Activated CD4-positive, alpha-beta T cell treated with anti-CD3 and anti-CD28 coated beads for 4 hours (primary cell): ENCODE data around the gene RPL12.
A peak's percentile ranks its signal among the peaks of the same experiment; 100 is the strongest.

Source experiments
- DNase-seq, 2 donors: peaks; one replicate each; pipeline ENCODE4 v3.0.0-alpha.2; 2020

Gene RPL12

DNA sequence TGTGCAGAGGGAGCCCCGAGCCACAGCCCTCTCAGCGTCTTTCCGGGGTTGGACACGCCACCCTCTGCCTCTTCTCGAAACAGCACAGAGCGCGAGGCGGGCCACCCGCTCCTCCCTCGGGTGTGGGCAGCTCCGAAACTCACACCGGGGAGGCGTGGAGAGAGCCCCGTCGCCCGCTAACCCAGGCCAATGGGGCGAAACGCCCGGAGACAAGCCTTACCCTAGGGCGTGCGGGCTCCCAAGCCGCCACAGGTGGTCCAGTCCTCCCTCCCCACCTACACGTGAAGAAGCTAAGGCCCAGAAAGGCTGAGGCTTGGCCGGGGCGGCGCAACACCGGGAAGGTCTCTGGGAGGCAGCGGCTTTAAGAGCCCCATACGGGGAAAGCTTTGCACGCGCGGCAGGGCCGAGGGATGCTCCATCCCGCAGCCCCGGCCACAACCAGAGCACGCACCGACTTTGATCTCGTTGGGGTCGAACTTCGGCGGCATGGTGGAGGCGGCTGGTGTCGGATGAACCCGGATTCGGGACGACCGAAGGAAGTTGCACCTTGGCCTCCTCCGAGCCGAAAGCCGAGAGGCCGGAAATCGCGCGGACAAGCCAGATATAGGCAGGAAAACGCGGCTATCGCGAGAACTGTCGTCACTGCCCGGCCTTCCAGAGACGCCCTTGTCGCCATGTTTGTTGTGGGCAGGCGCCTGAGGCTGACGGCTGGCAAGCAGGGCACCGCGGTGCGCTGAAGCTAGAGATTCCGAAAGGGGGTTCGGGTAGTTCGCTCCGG is at the start of gene RPL12, which contains the start of gene LRSAM1:
Gene RPL12 (minus strand): TSS at position 577 of the 778 bp plus-strand sequence. CDS start 89 bp downstream, at position 488.
Gene LRSAM1 (plus strand): TSS at position 681 of the 778 bp plus-strand sequence. CDS start 3,018 bp downstream, outside the sequence.
- DNase-seq: peak; percentile 98 to 99

DNA sequence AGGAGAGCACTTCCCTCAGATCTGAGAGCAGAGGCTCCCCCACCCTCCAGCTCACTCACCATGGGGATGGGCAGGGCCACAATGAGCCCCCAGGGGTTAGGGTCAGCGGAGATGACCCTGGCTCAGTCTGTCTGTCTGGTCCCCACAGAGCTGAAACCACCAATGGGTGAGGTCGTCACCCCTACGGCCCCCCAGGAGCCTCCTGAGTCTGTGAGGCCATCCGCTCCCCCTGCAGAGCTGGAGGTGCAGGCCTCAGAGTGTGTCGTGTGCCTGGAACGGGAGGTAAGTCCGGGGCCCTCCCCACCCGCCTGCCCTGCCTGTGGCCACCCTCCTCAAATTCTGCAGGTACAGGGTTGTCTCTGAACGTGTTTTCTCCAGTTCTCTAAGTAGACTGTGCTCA is 49.7 kb upstream of the RPL12 start:
- no peak for DNase-seq

DNA sequence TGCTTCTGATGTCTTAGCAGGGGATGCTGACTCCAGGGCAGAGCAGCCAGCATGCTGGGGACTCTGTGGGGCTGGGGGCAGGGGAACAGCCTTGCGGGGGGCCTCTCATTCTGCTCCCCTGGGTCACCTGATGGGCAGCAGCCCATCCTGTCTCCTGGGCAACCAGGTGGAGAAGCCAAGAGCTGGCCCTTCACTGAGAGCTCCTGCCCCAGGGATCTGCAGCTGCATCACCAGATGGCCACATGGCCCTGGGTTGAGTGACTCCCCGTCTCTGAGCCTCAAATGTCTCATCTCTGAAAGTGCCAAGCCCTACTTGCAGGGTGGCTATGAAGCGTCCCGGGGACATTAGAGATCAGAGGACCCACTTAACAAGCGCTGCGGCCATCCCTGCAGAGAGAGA is 49.2 kb upstream of the RPL12 start:
- no peak for DNase-seq

DNA sequence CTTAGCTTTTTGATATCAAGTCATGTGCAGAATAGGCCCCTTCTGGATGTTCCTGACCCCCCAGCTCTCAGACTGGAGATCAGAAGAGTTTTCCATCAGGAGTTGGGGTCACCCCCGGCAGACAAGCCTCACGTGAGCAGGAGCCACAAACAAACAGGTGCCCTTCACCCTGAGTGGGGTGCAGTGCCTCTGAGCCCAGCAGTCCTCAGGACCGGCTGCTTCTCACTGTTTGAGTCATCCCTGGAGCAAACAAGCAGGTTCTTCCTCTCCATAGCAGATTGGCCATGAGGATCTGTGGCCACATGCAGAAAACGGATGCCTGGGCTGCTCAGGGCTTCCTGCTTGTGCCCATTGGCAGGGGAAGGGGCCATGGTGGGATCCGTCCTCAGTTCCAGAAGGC is 47.1 kb upstream of the RPL12 start:
- no peak for DNase-seq

DNA sequence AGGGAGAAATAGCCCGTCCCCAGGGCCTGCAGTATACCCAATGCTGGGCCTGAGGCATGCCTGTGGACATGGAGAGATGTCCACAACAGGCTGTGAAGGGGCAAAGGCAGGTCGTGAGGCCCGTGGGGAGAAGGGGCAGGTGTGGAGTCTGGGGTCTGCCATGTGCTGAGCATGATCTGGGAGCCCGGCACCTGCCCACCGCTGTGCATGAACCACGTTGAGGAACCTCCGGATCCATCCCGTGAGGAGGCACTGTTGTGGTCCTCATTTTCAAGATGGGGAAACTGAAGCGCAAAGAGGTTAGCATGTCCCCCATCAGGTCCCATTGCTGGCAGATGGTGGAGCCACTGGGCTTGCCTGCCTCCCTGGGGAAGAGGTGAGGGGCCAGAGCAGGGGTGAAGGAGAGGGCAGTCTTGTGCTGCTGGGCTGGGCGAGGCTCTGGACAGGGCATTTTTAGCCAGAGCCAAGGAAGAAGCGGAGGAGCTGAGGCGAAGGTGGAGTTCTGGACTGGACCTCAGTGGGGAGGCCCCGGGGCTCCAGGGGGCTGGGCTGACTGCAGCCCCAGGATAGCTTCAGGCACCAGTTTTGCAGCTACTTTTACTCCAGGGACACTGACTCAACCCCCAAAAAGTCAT is 46.6 kb upstream of the RPL12 start:
- no peak for DNase-seq

DNA sequence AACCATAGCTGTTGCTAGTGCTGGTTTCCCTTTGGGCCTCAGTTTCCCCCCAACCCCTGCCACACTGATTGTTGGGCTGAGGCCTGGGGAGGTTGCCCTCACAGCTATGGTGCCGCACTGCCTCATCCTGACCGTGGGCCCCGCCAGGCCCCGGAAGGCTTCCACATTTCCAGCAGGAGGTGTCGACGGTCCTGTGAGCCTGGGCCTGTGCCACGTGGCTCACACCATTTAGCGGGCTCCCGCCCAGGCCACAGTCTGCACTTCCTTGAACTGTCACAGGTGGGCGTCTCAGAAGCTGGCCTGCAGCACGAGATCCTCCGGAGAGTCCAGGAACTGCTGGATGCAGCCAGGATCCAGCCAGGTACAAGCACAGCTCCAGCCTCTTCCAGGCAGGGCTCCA is 45.8 kb upstream of the RPL12 start:
- no peak for DNase-seq

DNA sequence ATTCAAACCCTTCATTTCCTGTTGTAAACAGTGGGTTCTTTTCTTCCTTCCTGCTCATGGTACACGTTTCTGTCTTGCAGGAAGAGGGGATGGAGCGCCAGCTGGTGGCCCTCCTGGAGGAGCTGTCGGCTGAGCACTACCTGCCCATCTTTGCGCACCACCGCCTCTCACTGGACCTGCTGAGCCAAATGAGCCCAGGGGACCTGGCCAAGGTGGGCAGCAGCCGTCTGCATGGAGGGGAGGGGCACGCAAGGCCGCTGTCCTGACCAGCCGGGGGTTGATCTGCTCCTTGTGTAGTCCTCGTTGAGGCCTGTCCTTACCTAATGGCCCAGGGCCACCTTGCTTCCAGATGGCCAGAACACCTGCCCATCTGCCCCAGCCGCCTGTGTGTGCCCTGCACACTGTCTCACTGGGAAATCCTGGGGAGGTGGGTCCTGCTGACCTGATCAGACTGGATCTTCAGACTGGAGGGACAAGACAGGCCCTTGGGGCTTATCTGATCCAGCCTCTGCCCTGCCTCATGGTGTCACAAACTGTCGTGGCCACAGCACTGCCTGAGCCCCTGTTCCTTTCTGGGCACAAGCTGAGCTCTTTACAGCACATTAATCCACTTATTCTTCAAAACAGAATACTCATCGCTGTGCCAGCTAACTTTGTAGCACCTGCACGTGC is 44.8 kb upstream of the RPL12 start:
- DNase-seq: no peak

DNA sequence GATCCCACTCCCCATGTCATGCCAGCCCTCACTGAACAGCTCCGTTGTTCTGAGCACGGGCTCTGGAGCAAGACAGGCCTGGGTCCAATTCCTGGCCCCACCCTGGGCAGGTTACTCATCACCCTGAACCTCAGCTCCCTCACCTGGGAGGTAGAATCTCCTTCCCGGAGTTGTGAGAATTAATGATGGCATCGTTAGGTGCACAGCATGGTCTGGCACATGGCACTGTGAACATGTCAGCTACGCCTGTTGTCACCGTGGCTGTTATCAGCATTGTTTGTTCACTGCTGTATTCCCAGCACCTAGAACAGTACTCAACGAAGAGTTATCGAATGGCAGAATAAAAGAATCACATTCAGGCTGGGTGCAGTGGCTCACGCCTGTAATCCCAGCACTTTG is 43.1 kb upstream of the RPL12 start:
- DNase-seq: no peak

DNA sequence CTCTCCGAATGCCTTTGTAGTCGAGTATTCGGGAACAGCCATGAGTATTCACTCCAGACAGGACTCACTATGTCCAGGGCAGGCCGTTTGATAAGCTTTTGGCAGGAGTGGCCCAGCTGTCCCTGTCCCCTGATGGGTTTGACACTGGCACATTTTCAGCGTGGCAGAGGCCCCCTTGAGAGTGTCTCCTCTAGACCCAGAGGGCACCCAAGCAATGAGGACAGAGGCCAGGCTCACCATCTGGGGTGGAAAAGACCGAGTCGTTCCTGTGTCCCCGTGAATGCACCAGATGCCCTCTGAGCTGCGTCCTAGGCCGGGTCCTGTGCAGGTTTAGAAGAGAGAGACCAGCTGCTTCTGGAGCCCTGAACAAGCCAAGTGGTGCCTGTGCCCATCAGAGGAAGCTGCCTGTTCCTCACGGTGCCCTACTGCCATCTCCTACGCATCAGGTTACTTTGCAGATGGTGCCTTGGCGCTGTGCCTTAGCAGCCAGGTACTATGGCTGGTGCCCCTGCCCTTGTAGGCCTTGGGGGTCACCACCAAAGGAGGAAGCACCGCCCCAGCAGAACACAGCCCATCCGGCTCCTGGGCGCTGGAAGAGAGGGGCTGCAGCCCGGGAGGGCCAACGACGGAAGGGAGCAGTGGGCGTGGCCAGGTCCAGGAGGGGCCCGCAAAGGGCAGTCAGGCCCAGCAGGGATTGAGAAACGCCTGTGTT is 42.5 kb upstream of the RPL12 start:
- no peak for DNase-seq

DNA sequence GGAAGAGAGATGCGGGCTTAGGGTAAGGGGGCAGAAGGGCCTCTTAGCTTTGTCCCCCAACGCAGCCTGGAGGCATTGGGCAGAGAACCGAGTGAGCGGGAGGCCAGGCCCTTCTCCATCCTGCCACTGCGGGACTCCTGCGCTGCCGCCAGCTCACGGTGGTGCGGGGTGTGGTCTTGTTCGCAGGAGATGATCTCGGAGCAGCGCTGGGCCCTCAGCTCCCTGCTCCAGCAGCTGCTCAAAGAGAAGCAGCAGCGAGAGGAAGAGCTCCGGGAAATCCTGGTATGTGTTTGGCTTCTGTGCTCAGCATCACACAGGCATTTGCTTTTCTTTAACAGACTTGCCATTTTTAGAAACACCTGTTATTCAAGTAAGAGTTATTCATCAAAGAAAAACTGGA is 41.4 kb upstream of the RPL12 start:
- no peak for DNase-seq

DNA sequence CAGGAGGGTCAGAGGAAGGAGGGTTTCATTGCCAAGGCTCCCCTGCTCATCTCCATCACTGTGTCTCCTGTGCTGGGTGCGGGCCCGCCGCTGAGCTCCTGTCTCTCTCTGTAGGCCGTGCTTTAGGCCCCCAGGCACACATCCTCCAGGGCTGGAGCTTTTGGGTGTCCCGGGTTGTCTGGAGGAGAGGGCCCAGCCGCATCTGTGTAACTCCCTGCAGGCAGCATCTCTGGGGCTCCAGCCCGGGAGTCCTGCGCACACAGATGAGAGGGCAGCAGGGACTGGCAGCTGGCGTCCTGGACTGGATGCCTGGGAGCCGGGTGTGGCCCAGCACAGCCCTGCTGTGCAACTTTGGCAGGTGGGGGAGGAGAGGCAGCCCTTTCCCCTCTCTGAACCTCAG is 40.3 kb upstream of the RPL12 start:
- no peak for DNase-seq

DNA sequence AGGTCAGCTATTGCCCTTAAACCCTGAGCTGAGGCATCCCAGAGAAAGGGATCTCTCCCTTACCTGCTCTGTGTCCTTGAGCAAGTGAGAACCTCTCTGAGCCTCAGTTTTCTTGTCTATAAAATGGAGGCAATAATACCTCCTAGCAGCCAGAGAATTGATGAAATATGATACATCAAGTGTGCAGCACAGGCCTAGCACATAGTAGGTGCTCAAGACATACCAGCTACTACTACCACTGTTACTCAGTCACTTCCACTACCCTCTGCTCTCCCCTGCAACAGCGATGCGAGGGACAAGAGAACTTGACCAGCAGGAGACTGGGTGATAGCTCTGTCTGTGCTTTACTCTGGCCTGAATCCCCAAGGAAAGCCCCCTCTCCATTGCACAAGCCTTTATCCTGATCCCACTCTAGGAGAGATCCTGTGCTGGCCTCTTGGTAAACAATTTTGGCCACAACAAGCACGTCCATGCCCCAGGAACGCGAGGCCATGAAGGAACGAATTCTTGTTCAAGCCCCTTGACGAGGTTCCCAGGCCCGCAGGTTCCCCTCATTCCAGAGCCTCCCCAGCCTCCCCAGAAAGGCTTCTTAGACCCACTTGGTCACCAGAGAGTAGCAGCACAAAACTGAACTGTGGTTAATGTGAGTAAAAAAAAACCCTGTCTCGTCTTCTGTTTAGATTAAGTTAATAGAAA is 39.5 kb upstream of the RPL12 start:
- no peak for DNase-seq

DNA sequence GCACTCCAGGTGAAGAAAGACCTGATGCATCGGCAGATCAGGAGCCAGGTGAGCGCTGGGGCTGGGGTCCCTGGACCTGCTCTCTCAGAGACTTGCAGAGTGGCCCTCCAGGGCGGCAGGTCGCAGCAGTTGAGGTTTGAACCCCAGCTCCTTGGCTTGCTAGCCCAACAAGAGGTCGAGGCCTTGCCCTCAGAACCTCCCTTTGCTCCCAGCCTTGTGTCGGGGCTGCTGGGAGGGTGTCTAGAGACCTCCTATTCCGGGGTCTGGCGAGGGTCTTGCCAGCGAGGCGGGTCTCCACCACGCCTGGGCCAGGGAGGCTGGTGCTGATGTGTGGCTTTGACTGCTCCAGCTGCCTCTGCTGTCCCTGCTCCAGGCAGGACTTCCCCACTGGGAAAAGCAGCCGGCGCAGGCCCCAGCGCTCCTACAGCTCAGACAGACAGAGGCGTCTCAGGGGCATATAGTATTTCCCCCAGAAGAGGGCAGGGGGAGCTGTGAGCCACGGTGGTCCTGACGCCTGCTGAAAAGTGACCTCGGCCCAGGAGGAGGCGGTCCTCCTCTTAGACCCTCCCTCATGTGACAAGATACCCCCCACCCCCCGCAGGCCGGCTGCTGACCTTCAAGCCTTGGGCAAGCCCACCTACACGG is 38.4 kb upstream of the RPL12 start:
- no peak for DNase-seq

DNA sequence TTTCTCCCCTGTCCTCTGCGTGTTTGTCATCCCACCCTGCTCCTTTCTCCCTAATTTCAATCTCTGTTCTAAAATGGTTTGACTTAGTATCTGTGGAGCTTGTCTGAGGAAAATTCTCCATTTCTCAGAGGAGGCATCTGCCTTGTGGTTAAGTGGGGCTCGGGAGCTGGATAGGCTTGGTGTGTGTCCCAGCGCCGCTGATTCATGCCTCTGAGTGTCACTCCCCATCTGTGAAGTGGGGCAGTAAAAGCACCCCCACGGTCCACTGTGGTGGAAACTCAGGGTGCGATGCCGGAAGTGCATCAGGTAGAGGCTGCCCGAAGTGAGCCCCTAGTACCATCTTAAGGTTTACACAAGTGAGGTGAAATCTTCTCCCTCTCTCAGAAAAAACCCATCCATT is 37.7 kb upstream of the RPL12 start:
- DNase-seq: no peak

DNA sequence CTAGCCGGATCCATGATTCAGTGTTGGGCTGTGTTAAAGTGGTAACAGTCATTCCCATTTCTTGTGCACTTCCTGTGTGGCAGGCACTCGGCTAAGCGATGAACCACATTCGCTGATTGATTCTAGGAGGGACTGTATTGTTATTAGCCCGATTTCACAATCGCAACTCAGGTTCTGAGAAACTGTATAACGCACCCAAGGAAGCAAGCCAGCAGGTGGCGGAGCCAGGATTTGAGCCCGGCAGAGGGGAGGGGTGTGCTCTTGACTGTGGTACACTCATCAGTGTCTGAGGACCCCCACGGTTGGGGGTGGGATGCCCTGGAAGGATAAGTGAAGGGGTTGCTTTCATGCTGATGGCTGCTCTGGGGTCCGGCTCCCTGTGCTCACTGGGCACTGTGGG is 34.8 kb upstream of the RPL12 start:
- DNase-seq: no peak

DNA sequence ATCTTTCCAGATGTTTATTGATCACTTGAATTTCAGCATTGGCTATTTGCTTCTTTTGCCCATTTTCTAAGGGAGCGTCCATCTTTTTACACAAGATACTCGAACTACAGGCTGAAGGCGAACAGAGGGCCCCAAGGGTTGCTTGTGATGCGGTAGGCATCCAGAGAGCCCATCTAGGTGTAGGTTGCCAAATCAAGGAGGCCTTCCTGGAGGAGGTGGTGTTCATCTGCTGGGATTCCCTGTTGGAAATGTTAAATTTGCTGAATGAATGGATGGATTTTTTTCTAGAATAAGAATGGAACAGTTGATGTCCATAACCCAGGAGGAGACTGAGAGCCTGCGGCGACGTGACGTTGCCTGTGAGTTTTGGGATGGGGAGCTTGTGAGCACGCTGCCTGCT is 31.5 kb upstream of the RPL12 start:
- DNase-seq: no peak

DNA sequence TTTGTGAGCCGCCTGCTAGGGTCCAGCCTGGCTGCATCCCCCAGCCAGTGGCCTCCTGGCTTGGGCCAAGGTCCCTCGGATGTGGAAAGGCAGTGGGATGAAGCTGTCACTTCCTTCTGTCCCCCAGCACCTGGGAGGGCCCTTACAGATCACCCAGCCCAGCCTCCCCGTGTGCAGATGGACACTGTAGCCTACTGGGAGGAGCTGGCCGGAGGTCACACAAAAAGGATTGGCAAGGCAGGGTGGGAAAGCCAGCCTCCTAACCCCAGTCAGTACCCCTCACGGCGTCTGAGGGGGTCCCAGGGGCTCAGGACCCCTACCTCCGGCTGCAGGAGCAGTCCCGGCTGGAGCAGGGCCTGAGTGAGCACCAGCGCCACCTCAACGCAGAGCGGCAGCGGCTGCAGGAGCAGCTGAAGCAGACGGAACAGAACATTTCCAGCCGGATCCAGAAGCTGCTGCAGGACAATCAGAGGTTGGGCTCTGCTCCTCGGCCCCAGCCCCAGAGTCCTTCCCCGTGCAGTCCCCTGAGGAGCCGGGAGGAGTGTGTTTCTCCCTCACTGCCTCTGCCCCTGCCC is 28.4 kb upstream of the RPL12 start:
- no peak for DNase-seq

DNA sequence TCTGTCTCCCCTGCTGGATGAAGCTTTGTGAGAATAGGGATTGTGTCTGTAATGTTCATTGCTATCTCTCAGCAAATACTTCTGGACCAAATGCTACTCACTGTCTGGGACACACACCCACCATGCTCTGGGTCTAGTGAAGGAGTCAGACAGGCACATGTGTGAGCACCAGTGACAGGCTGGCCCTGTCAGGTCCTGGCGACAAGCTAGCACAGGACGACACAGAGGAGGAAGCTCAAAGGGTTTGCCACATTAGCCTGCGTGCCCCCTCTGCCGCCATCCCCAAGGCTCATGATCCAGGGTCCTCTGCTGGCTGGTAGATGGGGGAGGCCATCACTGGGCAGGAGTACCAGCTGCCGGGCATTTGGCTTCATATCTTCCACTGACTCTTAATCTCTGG is 23.4 kb upstream of the RPL12 start:
- DNase-seq: no peak

DNA sequence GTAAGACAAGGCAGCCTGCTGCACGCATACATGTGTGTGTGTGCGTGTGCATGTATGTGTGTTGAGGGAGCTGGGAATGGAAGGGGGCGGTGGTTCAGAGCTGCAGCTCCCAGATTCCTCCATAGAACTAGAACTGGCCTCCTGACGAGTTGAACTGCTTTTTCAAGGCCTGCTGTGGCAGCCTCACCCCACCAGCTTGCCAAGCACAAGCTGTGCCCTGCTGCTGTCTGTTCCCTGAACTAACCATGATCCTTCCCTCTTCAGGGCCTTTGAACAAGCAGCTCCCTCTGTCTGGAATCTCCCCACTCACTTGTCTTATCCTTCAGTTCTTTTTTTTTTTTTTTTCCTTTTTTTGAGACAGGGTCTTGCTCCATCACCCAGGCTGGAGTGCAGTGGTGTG is 22.7 kb upstream of the RPL12 start:
- DNase-seq: no peak

DNA sequence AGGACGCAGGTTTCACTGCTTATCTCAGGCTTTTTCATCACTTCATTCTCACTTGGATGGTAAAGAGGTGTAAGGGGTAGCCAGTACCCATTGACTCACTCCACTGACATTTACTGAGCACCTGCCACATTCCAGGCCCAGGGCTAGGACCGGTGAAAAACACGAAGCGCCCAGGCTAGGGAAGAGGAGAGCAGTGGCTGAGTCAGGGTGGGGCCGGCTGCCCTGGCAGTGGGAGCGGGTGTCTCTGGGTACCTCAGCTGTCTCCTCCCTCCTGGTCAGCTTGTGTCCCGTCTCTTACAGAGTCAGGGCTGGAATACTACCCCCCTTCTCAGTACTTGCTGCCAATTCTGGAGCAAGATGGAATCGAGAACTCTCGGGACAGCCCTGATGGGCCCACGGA is 22.3 kb upstream of the RPL12 start:
- DNase-seq: no peak

DNA sequence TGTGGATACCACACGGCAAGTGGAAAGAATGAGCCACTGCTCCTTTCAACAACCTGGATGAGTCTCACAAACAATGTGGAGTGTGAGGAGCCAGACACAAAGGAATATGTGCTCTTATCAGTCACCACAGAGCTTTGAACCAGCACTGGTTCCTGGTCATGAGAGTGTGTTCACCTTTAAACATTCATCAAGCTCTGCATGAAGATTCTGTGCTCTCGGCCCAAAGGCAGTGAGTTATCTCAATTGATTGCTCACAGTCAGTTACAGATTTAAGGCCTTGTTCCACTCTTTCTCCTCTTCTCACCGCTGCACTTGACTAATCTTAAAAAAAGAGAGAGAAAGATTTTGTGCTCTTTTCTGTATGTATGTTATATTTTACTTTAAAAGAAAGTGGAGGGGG is 19.5 kb upstream of the RPL12 start:
- no peak for DNase-seq

DNA sequence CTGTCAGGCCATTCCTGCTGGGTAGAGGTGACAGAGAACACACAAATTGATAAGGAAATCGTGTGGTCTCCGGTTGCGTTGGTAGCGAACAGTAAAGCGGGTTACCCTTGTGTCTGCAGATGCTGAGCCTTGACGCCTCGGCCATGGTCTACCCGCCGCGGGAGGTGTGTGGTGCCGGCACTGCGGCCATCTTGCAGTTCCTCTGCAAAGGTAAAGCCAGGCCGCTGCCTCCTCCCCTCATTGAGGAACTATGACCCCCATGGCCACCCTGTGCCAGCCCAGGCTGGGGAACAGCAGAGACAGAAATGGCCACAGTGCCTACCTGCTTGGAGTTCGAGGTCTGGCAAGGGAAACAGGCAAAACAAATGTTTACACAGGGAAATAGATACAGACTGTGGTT is 16.4 kb upstream of the RPL12 start:
- no peak for DNase-seq
